Measurements from ENCODE around the gene ADGRE2. TPM values are rescaled to one million over a fixed set of nuclear protein-coding genes. Genes with fewer than 3 reads are reported as not detected.
"Not testable (repeated sequence)": the region's sequence is repeated elsewhere in the genome, so short reads cannot be mapped to it uniquely, and the experiment has no call there.

The ADGRE2 gene
- total RNA-seq, 1 donor from 2014 or later: not detected

- DNase-seq (ENCODE audit: low read depth, low spot score): not testable (repeated sequence)
Measured at GRCh38 chr19:14780622-14781225, 2.4 kb upstream of the ADGRE2 start.

DNA sequence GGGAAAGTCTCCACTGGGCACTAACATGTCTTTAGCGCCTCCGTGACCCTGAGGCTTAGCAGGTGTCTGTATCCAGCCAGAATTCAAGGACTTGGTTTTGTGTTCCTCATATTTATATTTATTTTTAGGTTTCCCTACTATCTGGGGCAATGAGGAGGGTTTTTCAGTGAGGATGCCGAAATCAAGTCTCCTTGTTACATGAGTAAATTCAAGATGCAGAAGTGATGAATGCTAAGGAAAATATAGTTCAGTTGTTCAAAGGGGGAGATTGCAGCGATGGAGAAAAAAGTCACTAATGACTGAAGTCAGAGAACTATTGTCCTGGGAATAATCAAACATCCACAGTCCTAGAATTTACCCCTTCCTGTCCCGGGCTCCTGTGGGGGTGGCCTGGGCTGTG is 791 bp upstream of the ADGRE2 start:
- no peak for DNase-seq (ENCODE audit: low read depth, low spot score)

- DNase-seq (ENCODE audit: low read depth, low spot score): not testable (repeated sequence)
Measured at GRCh38 chr19:14777645-14778044, 715 bp downstream of the ADGRE2 start.

DNA sequence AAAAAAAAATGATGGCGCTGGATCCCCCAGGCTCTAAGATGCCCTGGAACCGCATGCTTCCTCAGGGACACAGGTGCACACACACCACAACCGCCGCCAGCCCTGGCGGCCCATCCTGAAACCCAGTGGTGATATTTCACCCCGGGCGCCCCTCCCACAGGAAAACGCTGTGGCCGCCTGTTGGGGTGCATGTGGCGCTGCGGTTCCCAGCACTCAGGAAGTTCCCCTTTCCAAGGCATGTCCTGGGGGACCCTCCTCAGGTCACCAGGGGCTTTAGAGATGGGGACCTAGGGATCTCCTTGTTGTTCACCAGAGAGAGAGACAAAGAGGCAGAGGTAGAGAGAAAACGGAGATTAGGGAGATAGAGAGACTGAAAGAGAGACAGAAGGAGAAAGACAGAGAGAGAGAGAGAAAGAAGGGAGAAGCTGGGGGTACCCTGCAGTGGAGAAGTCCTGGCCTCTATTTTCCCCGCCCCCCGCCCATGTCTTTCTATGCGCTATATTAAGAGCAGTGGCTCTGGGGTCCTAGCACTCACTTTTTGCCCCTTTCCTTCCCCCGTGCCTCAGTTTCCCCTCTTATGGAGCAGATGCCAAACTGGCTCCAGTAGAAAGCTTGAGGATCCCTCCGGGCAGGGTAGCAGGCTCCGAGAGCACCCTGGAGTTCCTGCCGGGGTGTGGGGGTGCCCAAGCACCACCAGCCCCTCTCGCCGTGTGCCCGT is 2.3 kb downstream of the ADGRE2 start:
- no peak for DNase-seq (ENCODE audit: low read depth, low spot score)

- DNase-seq (ENCODE audit: low read depth, low spot score): not testable (repeated sequence)
Measured at GRCh38 chr19:14775326-14775725, 3.0 kb downstream of the ADGRE2 start.

DNA sequence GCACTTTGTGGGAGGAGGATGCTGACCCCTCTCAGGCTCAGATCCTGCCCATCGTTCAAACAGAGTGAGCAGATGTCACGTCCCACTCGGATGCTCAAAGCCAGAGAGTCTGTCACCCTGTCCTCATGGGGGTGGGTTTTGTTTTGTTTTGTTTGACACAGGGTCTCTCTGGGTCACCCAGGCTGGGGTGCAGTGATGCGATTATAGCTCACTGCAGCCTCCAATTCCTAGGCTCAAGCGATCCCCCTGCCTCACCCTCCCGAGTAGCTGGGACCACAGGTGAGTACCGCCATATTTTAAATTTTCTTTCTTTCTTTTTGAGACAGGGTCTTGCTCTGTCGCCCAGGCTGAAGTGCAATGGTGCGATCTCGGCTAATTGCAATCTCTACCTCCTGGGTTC is 4.0 kb downstream of the ADGRE2 start:
- no peak for DNase-seq (ENCODE audit: low read depth, low spot score)

- not testable (repeated sequence) for DNase-seq (ENCODE audit: low read depth, low spot score)
Measured at GRCh38 chr19:14773722-14774121, 4.6 kb downstream of the ADGRE2 start.

GRCh38 chr19:14772995-14773394 is 5.4 kb downstream of the ADGRE2 start:
- DNase-seq (ENCODE audit: low read depth, low spot score): no peak

DNA sequence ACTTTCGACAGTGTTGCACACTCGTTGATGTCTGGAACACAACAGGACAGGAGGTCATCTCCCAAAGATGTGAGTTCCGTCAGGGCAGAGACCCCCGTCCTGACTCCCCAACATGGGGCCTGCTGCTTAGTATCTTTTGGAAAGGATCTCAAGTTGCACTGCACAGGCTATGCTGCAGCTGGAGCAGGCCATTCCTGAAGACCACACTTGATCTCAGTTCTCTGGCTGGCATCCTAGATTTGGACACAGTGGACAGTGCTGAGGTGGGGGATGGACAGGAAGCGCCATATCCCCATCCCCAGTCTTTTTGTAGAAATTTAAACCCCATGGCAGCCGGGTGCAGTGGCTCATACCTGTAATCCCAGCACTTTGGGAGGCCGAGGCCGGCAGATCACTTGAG is 5.9 kb downstream of the ADGRE2 start:
- DNase-seq (ENCODE audit: low read depth, low spot score): no peak

DNA sequence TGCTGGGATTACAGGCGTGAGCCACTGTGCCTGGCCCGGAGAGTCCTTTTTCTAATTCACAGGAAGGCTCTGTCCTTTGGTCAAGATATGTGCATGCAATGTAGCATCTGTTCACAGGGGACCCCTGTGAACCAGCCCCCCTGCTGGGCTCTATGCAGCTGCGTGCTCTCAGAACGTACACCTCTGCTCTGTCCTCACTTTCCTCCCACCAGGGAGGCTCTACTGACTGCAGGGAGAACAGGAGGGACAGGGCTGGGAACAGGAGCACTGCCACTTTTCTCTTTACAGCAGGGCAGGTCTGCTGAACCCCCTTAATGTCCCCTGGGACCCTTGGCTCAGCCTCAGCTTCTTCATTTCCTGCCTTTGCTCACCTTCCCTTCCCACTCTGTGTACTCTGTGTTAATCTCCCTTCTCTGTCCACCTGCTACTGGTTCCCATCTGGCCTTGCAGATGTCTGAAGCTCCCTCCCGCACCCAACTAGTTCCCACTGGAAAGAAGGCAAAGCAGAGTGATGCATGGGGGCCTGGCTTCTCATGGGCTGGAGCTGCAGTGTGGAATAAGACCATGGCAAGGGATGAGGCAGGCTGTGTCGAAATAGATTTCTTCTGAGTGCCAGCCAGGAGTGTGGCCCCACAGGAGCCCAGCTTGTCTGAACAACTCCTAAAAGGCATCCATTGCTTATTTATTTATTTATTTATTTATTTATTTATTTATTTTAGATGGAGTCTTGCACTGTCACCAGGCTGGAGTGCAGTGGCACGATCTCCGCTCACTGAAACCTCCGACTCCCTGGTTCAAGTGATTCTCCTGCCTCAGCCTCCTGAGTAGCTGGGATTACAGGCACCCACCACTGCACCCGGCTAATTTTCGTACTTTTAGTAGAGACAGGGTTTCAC is 7.2 kb downstream of the ADGRE2 start:
- no peak for DNase-seq (ENCODE audit: low read depth, low spot score)

DNA sequence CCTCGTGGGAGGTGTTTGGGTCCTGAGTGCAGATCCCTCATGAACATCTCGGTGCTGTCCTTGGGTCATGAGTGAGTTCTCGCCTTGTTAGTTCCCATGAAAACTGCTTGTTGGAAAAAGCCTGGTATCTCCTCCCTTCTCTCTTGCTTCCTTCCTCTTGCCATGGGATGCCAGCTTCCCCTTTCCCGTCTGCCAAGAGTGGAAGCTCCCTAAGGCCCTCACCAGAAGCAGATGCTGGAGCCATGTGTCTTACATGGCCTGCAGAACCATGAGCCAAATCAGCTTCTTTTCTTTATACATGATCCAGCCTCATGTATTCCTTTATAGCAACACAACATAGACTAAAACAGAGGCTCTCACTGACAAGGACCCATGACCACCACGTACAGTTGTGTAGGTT is 8.2 kb downstream of the ADGRE2 start:
- no peak for DNase-seq (ENCODE audit: low read depth, low spot score)

DNA sequence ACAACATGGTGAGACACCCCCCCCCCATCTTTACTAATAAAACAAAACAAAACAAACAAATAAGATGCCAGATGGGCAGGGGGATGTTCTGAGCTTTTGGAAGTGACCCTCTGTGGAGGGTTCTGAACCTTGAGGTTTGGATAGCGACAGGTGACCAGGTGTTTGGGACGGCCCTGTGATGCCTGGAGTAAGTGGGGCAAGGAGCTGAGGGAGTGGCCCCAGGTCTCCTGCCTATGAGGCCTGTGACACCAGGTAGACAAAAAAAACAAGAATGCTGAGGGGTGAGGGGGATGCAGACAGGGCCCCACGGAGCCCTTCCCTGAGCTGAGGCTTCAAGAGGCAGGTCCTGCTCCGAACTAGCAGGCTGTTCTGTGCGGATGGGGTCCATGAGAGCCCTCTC is 9.2 kb downstream of the ADGRE2 start:
- no peak for DNase-seq (ENCODE audit: low read depth, low spot score)

GRCh38 chr19:14768001-14768400 is 10.4 kb downstream of the ADGRE2 start:
- no peak for DNase-seq (ENCODE audit: low read depth, low spot score)

DNA sequence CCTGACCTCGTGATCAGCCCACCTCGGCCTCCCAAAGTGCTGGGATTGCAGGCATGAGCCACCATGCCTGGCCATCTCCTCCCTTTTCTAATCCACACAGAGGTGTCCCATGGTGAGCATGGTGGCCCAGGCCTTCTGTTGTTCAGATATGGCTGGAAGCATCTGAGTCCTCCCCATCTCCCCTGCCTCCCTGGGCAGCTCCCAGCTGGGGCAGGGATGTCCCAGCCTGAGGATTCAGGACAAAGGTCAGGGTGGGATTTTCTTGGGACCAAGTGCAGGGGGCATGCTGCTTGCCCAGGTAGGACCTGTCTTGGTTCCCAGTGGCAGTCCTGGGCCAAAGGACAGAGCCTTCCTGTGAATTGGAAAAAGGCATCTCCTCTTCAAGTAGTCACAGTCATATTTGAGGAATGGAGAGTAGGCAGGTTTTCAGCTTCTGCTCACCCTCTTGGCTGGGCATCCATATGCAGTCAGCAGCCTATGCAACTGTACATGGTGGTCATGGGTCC is 10.8 kb downstream of the ADGRE2 start:
- DNase-seq (ENCODE audit: low read depth, low spot score): no peak

DNA sequence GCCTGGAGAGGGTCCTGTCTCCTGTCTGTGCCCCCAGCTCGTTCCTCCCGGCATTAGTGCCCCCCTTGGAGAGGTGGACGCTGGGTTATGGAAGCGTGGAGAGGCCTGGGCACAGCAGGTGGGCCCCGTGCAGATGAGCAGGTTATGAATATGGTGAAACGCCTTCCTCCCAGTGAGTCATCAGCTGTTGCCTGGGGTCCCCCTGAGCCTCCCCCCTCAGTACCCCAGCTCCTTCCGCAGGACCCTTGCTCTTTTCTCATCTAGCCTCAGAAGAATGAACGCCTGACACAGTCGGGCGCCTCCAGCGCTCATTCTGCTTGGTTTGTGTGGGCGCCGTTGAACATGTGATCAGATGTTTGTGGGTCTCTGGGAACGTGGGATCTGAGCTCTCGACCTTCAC is 12.5 kb downstream of the ADGRE2 start:
- DNase-seq (ENCODE audit: low read depth, low spot score): not testable (repeated sequence)

GRCh38 chr19:14765403-14765802 is 13.0 kb downstream of the ADGRE2 start:
- DNase-seq (ENCODE audit: low read depth, low spot score): not testable (repeated sequence)

- DNase-seq (ENCODE audit: low read depth, low spot score): no peak
Measured at GRCh38 chr19:14764401-14764800, 14.0 kb downstream of the ADGRE2 start.

- no peak for DNase-seq (ENCODE audit: low read depth, low spot score)
Measured at GRCh38 chr19:14763497-14764145, 14.7 kb downstream of the ADGRE2 start.

- no peak for DNase-seq (ENCODE audit: low read depth, low spot score)
Measured at GRCh38 chr19:14762111-14762510, 16.2 kb downstream of the ADGRE2 start.

GRCh38 chr19:14761607-14762006 is 16.8 kb downstream of the ADGRE2 start:
- DNase-seq (ENCODE audit: low read depth, low spot score): no peak

GRCh38 chr19:14758816-14759215 is 19.5 kb downstream of the ADGRE2 start:
- no peak for DNase-seq (ENCODE audit: low read depth, low spot score)

All from pulmonary artery endothelial cell (primary cell).